Neural cell (in vitro differentiated cells): Measurements from ENCODE around the gene MYO10. TPM values are rescaled to one million over a fixed set of nuclear protein-coding genes. Genes with fewer than 3 reads are reported as not detected.

Experiments used
- H2AFZ ChIP-seq: fragments of 200-600, 300-800 bp; sonication (generic), shearing (Covaris generic); 2 replicates; pipeline ENCODE4 v1.6.0; 2014; ENCODE audit warnings: low read depth, mild to moderate bottlenecking, antibody characterized with exemption, low read length, moderate library complexity
- H3F3A ChIP-seq: fragments of 200-600 bp; shearing (Covaris generic); 2 replicates; pipeline ENCODE4 v1.6.1; 2016; ENCODE audit warnings: mild to moderate bottlenecking, moderate library complexity, mixed read lengths, antibody characterized with exemption, low read length; ENCODE audit not compliant: insufficient read depth, poor library complexity, severe bottlenecking
- H3K27ac ChIP-seq: fragments of 200-600, 300-800 bp; sonication (generic), shearing (Covaris generic); 2 replicates; pipeline ENCODE4 v1.5.1; 2014; ENCODE audit warnings: mild to moderate bottlenecking, low read length, moderate library complexity
- H3K27me3 ChIP-seq: fragments of 300-800, 200-600 bp; sonication (generic), shearing (Covaris generic); 2 replicates; pipeline ENCODE4 v1.6.0; 2014; ENCODE audit warnings: mild to moderate bottlenecking, low read depth, low read length, moderate library complexity; ENCODE audit not compliant: insufficient read depth
- H3K36me3 ChIP-seq: fragments of 300-800, 200-600 bp; sonication (generic), shearing (Covaris generic); 2 replicates; pipeline ENCODE4 v1.5.1; 2014; ENCODE audit warnings: mild to moderate bottlenecking, antibody characterized with exemption, low read length, moderate library complexity; ENCODE audit not compliant: insufficient read depth
- H3K4me2 ChIP-seq: fragments of 300-800, 200-600 bp; sonication (generic), shearing (Covaris generic); 2 replicates; pipeline ENCODE4 v1.6.0; 2014; ENCODE audit warnings: mild to moderate bottlenecking, low read length
- H3K4me3 ChIP-seq: fragments of 300-800, 200-600 bp; sonication (generic), shearing (Covaris generic); 2 replicates; pipeline ENCODE4 v1.5.1; 2014; ENCODE audit warnings: mild to moderate bottlenecking, low read length, moderate library complexity
- H3K79me2 ChIP-seq: fragments of 200-600 bp; shearing (Covaris generic); replicated peaks from 2 replicates; pipeline ENCODE4 v1.6.0; 2014; ENCODE audit warnings: mild to moderate bottlenecking, low read length, moderate library complexity; ENCODE audit not compliant: insufficient read depth
- H3K9ac ChIP-seq: fragments of 300-800, 200-600 bp; sonication (generic), shearing (Covaris generic); 2 replicates; pipeline ENCODE4 v1.6.1; 2016; ENCODE audit warnings: mild to moderate bottlenecking, low read length, mixed read lengths
- H3K9me2 ChIP-seq: fragments of 200-600 bp; shearing (Covaris generic); 2 replicates; pipeline ENCODE4 v1.6.1; 2016; ENCODE audit warnings: mild to moderate bottlenecking, low read length, mixed read lengths; ENCODE audit not compliant: insufficient read depth
- H3K9me3 ChIP-seq: fragments of 200-600, 300-800 bp; sonication (generic), shearing (Covaris generic); 2 replicates; pipeline ENCODE4 v1.6.1; 2016; ENCODE audit warnings: mild to moderate bottlenecking, mixed run types, low read length, moderate library complexity, mixed read lengths
- H4K20me1 ChIP-seq: fragments of 200-600 bp; shearing (Covaris generic); 2 replicates; pipeline ENCODE4 v1.6.1; 2016; ENCODE audit warnings: mild to moderate bottlenecking, mixed run types; ENCODE audit not compliant: insufficient read depth
- EP300 ChIP-seq: fragments of 450-650 bp; conservative IDR thresholded peaks from 2 replicates; pipeline ENCODE4 v1.6.1; 2014; ENCODE audit warnings: antibody characterized with exemption, mild to moderate bottlenecking, moderate library complexity; ENCODE audit not compliant: poor library complexity, severe bottlenecking
- EZH2 ChIP-seq: fragments of 200-600, 300-800 bp; shearing (Covaris generic), sonication (generic); IDR thresholded peaks from 2 replicates; pipeline ENCODE4 v1.6.1; 2014; ENCODE audit warnings: antibody characterized with exemption, low read length, borderline replicate concordance, mild to moderate bottlenecking; ENCODE audit not compliant: insufficient read depth, poor library complexity, severe bottlenecking
- MXI1 ChIP-seq: fragments of 450-650 bp; conservative IDR thresholded peaks from 2 replicates; pipeline ENCODE4 v1.6.1; 2014; ENCODE audit warnings: antibody characterized with exemption, mild to moderate bottlenecking; ENCODE audit not compliant: poor library complexity, severe bottlenecking
- POLR2AphosphoS5 ChIP-seq: IDR thresholded peaks from 2 replicates; pipeline ENCODE4 v1.6.1; 2012
- RAD21 ChIP-seq: fragments of 450-650 bp; conservative IDR thresholded peaks from 2 replicates; pipeline ENCODE4 v1.6.1; 2014; ENCODE audit warnings: antibody characterized with exemption, mild to moderate bottlenecking, moderate library complexity
- SMC3 ChIP-seq: fragments of 450-650 bp; conservative IDR thresholded peaks from 2 replicates; pipeline ENCODE4 v1.6.1; 2014; ENCODE audit warnings: antibody characterized with exemption, mild to moderate bottlenecking, moderate library complexity; ENCODE audit not compliant: poor library complexity
- TAF1 ChIP-seq: IDR thresholded peaks from 2 replicates; pipeline ENCODE4 v1.6.1; 2012; ENCODE audit warnings: low read depth
- polyA plus RNA-seq: library from polyadenylated mRNA; depleted of rRNA; stranded (reverse); fragments of >200 nt; gene quantifications from 2 replicates; pipeline ENCODE4 v1.2.3, GENCODE V29; 2014
- TF ChIP-seq, protein P1 (sequence below): IDR thresholded peaks from 2 replicates; pipeline ENCODE4 v1.6.1; 2012; ENCODE audit warnings: borderline replicate concordance
- TF ChIP-seq, protein P2 (sequence below): fragments of 450-650 bp; IDR thresholded peaks from 2 replicates; pipeline ENCODE4 v1.5.1; 2014; ENCODE audit warnings: antibody characterized with exemption, mild to moderate bottlenecking, moderate library complexity; ENCODE audit not compliant: poor library complexity, severe bottlenecking

Gene MYO10
- polyA plus RNA-seq, 1 donor from 2014 or later, result 3.2 TPM

DNA sequence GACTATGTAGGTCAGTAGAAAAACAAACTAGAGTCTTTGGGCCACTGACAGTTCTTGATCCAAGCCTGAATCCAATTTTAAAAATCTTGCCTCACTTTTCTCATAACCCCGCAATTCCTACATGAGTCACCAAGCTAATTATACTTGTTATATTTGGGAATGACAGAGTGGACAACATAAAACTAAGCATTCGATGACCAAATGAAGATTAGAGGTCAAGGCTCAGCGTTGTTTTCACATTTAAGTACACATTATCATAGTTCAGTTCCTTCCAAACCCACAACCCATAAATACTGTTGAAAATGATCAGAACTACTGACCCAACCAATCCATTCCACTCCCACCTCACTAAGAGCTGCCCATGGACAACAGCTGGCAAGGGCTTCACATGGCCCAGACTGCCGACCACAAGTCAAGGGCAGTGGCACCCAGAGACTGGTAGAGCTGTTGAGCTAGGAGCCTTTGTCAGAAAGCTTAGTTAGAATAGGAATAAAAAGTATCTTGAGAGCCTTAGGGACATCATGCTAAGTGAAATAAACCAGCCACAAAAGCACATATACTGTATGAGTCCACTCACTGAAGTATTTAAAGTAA lies 64.2 kb downstream of the MYO10 start:
- Histone ChIP-seq H3K9me3 (no peaks in the 10 kb centered on the region), H2AFZ (no peak overlapping the region), H3K27ac (no peak overlapping the region), H4K20me1 (no peaks in the 10 kb centered on the region), H3K36me3 (no peaks in the 10 kb centered on the region), H3K4me2 (no peak overlapping the region), H3K4me3 (no peak overlapping the region), H3K27me3 (no peaks in the 10 kb centered on the region), H3F3A (no peaks in the 10 kb centered on the region), H3K9ac (no peak overlapping the region), H3K9me2 (no peaks in the 10 kb centered on the region), H3K79me2 (no peaks in the 10 kb centered on the region)
- TF ChIP-seq EP300 (no peak), TAF1 (no peak), EZH2 (no peak)

DNA sequence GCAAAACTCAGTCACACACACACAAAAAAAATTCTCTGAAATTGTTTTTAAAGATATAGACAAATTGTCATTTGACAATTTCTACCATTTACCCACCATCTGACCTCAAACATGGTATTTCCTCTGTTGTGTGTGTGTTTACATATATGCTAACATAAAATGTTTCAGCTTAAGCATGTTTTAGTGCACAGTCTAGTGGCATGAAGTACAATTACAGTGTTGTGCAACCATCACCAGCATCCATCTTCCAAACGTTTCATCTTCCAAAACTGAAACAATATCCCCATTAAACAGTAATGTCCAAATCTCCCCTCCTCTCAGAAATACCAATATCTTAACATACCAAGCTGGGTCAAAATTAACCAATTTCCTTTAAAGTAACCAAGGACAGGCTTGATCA lies 65.2 kb downstream of the MYO10 start:
- Histone ChIP-seq H4K20me1 (no peaks in the 10 kb centered on the region), H3K9ac (no peak overlapping the region), H3K9me2 (no peaks in the 10 kb centered on the region), H3K27ac (no peak overlapping the region), H3F3A (no peaks in the 10 kb centered on the region), H3K9me3 (no peaks in the 10 kb centered on the region), H3K79me2 (no peaks in the 10 kb centered on the region), H3K4me2 (no peak overlapping the region), H3K27me3 (no peaks in the 10 kb centered on the region), H2AFZ (no peak overlapping the region), H3K4me3 (no peak overlapping the region), H3K36me3 (no peaks in the 10 kb centered on the region)
- TF ChIP-seq TAF1 (no peak), EZH2 (no peak), SMC3 (no peak), EP300 (no peak), MXI1 (no peak), POLR2AphosphoS5 (no peak), RAD21 (no peak)
- TF ChIP-seq, protein P1, sequence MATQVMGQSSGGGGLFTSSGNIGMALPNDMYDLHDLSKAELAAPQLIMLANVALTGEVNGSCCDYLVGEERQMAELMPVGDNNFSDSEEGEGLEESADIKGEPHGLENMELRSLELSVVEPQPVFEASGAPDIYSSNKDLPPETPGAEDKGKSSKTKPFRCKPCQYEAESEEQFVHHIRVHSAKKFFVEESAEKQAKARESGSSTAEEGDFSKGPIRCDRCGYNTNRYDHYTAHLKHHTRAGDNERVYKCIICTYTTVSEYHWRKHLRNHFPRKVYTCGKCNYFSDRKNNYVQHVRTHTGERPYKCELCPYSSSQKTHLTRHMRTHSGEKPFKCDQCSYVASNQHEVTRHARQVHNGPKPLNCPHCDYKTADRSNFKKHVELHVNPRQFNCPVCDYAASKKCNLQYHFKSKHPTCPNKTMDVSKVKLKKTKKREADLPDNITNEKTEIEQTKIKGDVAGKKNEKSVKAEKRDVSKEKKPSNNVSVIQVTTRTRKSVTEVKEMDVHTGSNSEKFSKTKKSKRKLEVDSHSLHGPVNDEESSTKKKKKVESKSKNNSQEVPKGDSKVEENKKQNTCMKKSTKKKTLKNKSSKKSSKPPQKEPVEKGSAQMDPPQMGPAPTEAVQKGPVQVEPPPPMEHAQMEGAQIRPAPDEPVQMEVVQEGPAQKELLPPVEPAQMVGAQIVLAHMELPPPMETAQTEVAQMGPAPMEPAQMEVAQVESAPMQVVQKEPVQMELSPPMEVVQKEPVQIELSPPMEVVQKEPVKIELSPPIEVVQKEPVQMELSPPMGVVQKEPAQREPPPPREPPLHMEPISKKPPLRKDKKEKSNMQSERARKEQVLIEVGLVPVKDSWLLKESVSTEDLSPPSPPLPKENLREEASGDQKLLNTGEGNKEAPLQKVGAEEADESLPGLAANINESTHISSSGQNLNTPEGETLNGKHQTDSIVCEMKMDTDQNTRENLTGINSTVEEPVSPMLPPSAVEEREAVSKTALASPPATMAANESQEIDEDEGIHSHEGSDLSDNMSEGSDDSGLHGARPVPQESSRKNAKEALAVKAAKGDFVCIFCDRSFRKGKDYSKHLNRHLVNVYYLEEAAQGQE, result no peak
- TF ChIP-seq, protein P2, sequence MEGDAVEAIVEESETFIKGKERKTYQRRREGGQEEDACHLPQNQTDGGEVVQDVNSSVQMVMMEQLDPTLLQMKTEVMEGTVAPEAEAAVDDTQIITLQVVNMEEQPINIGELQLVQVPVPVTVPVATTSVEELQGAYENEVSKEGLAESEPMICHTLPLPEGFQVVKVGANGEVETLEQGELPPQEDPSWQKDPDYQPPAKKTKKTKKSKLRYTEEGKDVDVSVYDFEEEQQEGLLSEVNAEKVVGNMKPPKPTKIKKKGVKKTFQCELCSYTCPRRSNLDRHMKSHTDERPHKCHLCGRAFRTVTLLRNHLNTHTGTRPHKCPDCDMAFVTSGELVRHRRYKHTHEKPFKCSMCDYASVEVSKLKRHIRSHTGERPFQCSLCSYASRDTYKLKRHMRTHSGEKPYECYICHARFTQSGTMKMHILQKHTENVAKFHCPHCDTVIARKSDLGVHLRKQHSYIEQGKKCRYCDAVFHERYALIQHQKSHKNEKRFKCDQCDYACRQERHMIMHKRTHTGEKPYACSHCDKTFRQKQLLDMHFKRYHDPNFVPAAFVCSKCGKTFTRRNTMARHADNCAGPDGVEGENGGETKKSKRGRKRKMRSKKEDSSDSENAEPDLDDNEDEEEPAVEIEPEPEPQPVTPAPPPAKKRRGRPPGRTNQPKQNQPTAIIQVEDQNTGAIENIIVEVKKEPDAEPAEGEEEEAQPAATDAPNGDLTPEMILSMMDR, result no peak
